GM21381 (cell line): Measurements from ENCODE around the gene SMIM45.

Experiments used
- ATAC-seq: cut with Tn5 transposase; IDR thresholded peaks from one replicate; pipeline ENCODE4 v1.9.1; 2021; ENCODE audit warnings: mild to moderate bottlenecking, moderate library complexity; ENCODE audit not compliant: unreplicated experiment

Gene SMIM45

DNA sequence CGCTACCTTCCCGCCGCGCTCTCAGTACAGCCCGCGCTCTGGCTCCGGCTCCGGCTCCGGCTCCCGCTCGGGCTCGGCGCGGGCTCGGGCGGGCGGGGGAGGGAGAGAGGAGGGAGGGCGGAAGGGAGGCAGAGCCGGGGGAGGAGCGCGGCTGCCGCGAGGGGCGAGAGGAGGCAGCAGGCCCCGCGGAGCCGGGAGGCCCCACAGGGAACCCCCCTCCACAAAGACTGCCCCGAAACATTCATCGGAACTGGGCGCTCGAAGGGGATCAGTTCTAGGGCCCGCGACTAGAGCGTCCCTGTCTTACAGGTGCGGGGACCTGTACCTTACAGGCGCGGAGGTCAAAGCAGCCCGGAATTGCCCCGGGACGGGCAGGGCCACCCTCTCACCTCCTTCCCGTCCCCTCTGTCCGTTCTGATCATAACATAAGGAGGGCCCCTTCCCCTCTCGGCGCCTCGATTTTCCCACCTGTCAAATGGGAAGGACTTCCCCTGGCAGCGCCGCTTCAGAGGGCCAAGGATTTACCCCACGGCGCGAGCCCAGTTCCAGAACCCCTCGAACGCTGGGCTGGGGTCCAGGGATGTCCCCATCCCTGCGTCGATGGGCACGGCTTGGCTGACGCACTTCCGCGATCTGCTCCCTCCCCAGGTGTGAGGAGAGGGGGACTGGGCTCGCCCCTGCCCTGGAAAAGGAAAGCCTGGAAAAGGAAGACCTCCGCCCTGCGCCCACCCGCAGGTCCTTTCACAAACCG is 36.7 kb upstream of the SMIM45 start, which contains the start of gene SHISA8:
Gene SHISA8, minus strand, starts transcription at position 40 of the 751 bp plus-strand sequence. CDS start 407 bp downstream, outside the sequence.
- no peak for ATAC-seq

DNA sequence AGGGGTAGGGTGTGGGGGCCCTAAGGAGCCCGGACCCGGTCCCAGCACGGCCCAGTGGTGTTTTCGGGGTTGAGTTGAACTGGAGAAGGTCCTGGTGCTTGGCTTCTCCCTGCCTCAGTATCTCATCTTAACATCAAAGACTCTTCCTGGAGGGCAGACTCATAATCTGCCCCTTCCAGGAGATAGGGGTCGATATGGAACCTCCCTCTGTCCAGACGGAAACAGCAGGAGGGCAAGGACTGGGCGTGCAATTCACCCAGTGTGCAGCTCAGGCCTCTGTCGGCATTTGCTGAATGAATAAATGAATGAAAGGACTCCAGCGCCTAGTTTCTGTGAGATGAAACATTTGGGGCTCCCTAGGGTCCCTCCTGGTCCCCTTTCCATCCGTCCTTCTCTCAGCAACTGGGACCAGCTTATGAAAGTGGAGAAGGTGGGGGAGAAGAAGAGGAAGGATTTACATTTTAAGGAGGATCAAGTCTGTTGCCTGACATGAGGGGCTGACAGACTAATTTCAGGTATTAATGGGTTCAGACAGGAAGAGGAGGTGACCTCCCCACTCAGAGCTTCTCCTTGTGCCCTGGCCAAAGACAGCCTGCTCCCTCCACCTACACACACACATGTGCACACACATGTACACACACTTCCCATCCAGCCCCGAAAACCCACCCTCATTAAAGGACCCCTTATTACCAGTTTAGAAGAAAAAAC is 36.0 kb upstream of the SMIM45 start:
- no peak for ATAC-seq

DNA sequence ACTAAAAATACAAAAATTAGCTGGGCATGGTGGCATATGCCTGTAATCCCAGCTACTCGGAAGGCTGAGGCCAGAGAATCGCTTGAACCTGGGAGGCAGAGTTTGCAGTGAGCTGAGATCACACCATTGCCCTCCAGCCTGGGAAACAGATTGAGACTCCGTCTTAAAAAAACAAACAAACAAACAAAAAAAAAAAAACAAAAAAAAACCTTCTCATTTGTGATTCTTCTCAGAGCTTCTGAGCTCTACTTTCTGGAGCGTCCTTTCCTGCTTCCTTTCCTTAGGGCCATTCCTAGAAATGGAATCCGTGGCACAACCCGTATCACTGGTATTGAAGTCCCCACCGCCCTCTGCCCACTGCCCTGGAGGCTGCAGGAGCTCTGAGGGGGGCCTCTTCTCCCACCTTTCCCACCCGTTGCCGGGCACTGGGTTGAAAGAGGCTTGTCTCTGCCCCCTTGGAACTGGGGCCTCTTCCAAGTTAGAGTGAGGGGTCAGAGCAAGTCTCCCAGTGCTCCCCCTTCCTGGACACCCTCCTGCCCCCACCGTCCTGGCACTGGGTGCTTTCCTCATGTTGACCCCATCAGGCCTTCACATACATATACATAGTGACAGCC is 35.1 kb upstream of the SMIM45 start:
- ATAC-seq: no peak

DNA sequence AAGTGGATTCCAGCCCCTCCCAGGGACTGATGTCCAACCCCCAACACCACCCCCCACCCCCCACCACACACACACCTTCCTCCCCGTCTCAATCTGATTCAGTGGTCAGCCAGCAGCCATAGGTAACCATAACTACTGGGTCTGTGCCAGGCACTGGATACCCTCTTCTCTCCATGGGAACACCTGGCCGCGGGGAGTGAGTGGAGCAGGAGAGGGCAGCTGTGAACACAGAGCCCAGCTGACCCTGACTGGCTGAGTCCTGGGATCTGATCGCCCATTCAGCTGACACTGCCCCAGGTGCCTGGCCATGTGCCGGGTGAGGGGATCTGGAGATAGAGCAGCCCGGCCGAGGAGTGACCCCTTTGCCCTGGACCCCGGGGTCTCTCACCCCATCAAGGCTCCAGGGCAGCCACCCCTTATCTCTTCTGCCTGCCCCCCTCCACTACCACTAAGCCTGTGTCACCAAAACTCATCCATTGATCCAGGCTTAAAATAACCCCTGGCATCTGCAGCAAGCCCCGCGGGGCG is 34.5 kb upstream of the SMIM45 start:
- ATAC-seq: no peak

DNA sequence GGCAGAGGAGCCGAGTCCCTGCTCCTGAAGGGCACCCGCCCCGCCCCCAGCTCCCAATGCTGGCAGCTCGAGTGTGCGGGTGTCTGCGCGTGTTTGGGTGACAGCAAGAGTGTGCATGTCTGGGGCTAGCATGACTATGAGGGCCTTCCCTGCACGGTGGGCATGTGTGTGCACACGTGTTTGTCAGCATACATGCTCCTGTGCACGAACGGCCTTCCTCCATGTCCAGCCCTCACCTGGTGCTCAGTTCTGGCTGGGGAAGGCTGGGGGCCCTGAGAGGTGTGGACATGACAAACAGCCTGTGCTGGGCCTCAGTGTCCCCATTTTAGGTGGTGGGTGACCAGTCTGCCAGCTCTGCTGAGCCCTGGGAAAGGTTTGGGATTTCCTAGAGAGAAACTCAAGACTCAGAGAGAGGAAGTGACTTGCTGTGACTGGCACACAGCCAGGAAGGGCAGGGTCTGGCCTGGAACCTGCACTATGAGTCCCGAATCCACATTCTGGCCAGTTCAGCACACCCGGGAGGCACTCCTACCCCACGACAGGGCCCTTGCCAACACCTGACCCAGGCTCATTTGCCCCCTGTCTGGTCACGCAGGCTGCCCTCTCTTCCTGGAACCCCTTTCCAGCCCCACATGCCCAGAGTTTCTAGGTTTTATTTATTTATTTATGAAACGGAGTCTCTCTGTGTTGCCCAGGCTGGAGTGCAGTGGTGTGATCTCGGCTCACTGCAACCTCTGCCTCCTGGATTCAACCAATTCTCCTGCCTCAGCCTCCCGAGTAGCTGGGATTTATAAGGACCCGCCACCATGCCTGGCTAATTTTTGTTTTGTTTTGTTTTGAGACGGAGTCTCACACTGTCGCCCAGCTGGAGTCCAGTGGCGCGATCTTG is 33.8 kb upstream of the SMIM45 start:
- no peak for ATAC-seq

DNA sequence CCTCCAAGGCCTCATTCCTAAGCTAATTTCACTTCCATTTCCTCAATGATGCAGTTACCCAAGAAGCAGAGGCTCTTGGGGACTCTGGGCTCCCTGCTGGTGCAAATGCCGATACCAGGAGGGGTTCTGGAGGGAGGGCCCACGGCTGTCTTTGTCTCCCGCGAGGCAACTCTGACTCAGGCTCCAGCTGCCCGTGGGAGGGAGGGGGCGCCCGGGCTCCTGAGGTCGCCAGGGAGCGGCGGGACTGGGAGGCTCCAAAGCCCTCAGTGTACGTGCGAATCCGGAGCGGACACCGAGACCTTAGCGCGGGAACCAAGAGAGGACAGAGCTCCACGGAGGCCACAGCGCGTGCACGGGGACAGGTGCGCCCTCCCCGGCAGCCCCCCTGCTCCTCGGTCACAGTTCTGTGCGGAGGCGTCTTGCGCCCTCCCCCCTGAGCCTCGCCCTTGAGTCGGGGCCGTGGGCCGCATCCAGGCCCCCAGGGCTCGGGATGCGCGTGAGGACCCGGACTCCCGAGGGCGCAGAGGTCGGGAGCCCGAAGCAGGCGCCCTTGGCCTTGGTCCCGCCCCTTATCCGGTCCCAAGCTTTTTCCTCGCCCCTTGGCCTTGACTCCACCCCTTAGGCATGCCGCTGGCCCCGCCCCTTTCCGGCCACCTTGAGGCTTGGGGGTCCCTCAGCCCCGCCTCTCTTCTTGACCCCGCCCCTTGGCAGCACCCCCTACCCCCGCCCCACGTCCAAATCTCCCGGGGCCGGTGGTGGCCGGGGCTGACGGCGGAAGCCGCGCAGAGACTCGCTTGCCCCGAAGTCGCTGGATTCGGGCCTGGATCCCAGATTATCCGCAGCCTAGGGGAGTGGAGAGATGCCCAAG is 32.4 kb upstream of the SMIM45 start:
- peak; percentile 44 for ATAC-seq

DNA sequence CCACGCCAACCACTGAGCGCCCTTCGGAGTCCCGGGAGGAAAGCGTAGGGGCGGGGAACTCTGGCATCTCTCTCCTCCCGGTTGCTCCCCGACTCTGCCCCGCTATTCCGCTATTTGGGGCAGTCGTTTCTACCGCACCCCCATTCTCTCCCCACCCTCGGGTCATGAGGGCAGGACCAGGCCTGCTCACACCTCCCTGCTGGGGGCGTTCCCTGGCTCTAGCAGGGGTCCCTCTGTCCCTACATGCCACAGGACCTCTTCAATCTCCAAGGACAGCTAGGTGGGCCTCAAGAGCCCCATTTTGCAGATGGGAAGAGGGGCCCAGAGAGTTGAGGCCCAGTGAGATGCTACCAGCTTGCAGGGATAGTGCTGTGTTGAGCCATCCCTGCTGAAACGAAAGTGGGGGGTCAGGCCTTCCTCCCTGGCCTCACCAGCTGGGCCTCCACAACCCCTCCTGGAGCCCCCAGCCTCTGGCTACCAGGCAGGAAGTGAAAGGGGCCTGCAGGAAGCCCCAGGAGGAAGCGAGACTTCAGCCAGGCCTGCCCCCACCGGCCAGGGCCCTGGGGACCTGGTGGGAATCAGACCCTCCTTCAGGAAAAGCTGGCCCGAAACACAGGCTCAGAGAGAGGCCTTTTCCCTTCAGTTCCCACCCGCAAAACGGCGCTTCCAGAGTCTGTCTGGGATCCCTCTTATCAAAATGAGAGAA is 31.5 kb upstream of the SMIM45 start:
- peak; percentile 21 for ATAC-seq

DNA sequence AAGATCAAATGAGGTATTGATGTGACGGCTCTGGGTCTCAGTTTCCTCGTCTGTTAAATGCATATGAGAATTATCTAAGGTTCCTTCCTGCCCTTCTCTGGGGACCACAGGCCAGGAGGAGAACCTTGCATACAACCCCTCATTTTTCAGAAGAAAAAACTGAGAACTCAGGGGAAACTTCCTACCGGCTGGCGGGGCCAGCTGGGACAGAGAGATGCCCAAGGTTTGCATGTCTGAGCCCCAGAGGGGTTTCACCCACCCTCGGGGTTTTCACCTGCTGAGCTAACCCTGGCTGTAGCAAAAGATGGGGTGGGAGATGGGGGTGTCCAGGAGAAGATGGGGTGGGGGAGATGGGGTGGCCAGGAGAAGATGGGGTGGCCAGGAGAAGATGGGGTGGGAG is 29.6 kb upstream of the SMIM45 start:
- ATAC-seq: no peak

DNA sequence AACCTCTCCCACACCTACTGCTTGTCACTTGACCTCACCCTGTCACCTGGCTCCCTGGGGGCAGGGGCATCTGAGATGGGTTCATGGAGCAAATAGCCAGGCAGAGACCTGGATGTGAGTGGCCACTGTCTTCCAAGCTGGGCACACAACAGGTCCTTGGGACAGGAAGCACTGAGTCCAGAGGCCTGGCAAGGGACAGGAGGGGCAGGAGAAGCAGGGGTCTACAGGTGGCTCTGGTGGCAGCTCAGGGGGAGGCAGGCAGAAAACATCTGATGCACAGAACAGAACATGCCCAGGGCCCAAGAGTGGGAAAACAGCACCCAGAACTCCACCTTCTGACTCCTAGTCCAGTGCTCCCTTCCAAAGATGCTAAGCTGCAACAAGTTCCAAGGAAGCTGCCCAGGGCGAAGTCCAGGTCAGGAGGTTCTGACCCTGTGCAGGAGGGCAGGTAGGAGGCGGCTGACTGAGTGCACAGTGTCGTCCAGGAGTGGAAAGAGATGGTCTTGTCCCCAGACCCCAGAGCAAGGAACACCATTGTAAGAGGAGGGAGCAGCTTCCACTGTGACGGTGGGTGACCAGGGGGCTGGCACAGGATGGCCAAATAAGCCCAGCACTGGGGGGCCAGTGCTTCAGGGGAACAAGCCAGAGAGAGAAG is 28.9 kb upstream of the SMIM45 start:
- ATAC-seq: no peak

DNA sequence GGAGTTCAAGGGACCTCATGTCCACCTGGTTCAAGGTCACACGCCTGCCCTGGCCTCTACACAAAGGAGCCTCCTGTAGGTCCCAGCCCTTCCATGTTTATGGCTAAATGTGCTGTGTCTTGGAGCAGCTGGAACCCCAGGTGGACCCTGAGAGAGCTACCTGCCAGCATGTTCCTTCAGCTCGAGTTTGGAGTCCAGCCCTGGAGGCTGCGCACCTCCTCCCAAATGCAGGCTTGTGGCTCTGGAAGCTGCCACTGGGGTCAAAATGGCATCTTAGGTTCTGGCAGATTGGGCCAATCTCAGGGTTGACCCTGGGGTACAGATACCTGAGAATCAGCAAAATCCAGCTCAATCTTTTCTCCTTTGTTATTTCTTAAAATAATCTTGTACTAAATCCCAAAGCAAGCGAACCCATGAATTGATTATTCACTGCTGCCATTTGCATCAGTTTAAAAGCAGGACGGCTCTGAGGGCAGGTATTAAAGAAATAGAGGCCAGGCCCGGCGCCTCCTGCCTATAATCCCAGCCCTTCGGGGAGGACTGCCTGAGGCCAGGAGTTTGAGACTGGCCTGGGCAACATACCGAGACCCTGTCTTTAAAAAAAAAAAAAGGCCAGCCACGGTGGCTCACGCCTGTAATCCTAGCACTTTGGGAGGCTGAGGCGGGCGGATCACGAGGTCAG is 28.2 kb upstream of the SMIM45 start:
- ATAC-seq: no peak

DNA sequence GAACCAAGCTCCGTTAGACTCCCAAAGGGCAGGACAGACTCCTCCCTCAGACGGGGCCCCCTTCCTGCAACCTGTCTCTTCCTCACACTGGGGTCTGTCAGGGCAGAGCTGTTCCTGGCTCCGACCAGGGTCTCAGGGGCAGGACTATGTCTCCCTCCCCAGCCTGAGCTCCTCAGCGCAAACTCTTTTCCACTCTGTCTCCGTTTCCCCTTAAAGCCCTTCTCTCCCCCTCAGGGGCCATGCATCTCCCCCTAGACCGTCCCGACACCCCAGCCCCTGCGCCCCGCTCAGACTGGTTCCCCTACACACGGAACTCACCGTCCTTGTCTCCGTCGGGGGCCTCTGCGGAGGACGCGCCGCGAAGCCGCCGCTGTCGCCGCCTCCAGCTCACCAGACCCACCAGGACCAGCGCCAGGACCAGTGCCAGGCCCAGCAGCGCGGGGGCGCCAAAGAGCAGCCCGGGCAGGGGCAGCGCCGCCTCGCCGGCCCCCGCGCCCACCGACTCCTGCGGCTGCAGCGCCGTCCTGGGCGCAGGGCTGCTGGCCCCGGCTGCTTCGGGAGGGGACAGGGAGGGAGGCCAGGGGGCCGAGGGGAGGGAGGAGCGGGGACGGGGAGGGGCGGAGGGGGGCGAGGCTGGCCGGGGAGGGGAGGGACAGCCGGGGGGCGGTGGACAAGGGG is 26.0 kb upstream of the SMIM45 start:
- ATAC-seq: peak; percentile 33

DNA sequence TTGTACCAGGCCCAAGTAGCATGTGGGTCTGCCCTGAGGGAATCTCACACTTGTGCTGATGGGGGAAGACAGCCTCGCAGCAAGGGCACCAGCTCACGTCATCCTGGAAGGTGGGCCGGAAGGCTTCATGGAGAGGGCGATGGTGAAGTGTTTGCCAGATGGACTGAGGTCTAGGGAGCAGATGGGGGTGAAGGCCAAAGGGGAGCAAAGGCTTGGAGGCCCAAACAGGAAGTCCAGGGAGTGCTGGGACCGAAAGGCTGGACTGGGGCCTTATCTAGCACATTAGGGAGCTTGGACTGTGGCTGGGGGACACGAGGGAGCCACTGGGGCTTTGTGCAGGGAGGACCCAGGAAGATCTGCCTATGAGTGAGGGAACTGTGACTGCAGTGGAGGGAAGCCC is 24.1 kb upstream of the SMIM45 start:
- no peak for ATAC-seq

DNA sequence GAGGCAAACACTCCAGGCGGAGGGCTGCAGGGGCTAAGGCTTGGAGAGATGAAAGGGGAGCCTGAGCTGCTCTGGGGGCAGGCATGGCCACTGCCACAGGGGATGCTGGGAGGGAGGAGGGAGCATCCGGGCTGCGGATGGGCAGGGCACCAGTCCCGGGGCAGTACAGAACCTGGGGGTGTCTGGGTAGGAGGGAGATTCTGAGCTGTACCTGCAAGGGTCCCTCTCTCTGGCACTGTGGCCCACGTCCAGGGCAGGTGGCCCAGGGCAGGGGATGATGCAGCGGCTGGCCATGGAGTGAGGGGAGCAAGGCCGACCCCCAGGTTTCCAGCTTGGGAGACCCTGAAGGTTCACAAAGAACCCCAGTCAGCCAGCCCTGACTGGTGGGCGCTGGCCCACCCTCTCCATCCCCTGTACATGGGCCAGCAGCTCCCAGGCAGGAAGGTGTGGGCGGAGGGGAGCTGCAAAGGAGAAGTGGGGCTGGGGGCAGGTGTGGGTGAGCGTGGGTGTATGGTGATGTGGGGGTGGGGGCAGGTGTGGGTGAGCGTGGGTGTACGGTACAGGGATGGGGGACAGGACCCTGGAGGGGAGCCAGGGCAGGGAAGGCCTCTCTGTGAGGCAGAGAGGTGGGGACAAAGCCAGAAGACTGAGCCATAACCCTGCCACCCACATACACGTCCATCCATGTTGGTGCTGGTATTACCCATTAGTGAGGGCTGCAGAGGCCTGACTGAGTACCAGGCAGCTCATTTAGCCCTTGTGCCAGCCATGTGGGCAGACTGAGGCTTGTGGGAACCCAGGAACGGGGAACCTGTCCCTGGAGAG is 23.1 kb upstream of the SMIM45 start:
- ATAC-seq: no peak

DNA sequence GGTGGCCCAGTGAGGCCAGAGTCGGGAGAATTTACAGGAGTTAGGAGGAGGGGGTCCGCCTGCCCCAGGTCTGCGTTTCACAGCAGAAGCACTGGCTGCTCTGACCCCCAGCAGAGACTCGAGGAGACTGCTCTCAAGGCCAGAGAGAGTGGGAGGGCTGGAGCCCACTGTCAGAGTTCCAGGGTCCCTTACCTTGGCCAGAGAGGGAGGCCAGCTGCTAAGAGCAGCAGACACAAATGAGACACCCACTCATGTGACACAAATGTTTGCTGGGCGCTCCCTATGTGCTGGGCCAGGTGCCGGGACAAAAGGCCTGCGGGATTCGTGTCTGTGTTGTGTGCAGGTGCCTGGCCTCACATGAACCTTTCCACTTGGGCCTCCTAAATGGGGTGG is 22.5 kb upstream of the SMIM45 start:
- ATAC-seq: no peak

DNA sequence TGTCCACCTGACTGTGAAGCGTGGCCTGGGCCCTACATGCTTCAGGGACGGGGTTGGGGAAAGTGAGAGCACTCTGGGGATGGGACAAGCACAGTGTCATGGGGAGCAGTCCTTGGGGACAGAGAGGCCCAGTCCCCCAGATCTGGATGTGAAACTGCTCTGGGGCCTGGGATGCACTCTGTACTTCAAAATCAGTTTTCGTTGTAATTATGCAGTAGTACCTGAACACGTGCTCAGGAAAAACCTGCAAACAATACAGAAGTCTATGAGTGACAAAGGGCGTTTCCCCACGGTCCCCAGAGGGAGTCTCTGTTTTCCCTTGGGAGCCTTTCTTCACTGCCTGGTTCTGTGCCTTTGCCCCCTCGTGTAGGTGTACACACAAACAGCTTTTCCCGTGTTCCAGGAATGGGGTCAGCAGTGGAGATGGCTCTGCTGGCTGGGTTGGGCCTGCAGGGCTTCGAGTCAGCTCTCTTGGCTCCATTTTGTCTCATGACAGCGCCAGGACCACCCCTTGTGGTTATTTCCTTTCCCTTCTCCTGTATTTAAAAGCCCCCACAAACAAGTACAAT is 20.2 kb upstream of the SMIM45 start:
- ATAC-seq: no peak

DNA sequence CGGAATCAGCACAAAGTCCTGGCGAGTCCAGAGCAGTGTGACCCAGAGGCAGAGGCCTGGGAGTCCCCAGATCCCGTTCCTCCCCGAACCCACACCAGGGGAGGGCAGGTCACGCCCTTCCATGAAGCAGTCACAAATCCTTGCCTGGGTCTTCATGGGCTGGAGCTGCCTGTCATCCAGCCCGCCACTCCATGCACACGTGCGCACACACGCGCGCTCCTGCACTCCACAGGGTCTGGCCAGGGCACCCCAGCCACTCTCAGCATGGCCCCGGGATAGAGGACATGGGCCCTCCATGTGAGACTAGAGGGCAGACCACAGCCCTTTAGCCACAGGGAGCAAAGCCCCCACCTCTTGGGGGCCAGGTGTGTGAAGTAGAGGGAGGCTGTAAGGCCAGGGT is 19.6 kb upstream of the SMIM45 start:
- ATAC-seq: no peak
